Lung (tissue), 12 donors: ENCODE measurements around the gene NHERF2. TPM values are rescaled to one million over a fixed set of nuclear protein-coding genes. Genes with fewer than 3 reads are reported as not detected.

Experiments used
- ATAC-seq: fragments of 200-7000 bp; cut with Tn5 transposase; one replicate; pipeline ENCODE4 v1.9.1; 2020; ENCODE audit warnings: moderate number of reproducible peaks; ENCODE audit not compliant: insufficient read depth, low FRiP score
- DNase-seq, 3 donors: peaks; one replicate each; pipeline ENCODE4 v3.0.0-alpha.2; 2013 to 2017
- H3K27ac ChIP-seq, 2 donors: one replicate each; pipeline ENCODE4 v1.5.1; 2013; ENCODE audit warnings: mild to moderate bottlenecking in 2 of 2, moderate library complexity in 2 of 2, control low read depth in 1 of 2, inconsistent platforms in 1 of 2, low read depth in 1 of 2, low read length in 1 of 2
- H3K27me3 ChIP-seq, 3 donors: one replicate each; pipeline ENCODE4 v1.5.1; 2013; ENCODE audit warnings: low read length in 2 of 3; ENCODE audit not compliant: control insufficient read depth in 3 of 3, insufficient read depth in 3 of 3
- H3K36me3 ChIP-seq, 4 donors: one replicate each; pipeline ENCODE4 v1.5.1; 2013; ENCODE audit warnings: low read length in 4 of 4, mild to moderate bottlenecking in 1 of 4, moderate library complexity in 1 of 4; ENCODE audit not compliant: control insufficient read depth in 4 of 4, insufficient read depth in 4 of 4
- H3K4me1 ChIP-seq, 5 donors: one replicate each; pipeline ENCODE4 v1.5.1; 2013; ENCODE audit warnings: low read length in 5 of 5, mild to moderate bottlenecking in 2 of 5, moderate library complexity in 1 of 5; ENCODE audit not compliant: control insufficient read depth in 5 of 5, insufficient read depth in 5 of 5
- H3K4me3 ChIP-seq: one replicate; pipeline ENCODE4 v1.5.1; 2013; ENCODE audit warnings: mild to moderate bottlenecking, control low read depth, moderate library complexity
- H3K9ac ChIP-seq, 2 donors: one replicate each; pipeline ENCODE4 v1.5.1; 2013; ENCODE audit warnings: low read length in 2 of 2, control low read depth in 1 of 2; ENCODE audit not compliant: insufficient read depth in 1 of 2
- H3K9me3 ChIP-seq, 4 donors: one replicate each; pipeline ENCODE4 v1.5.1; 2013; ENCODE audit warnings: low read length in 3 of 4, mild to moderate bottlenecking in 1 of 4, moderate library complexity in 1 of 4; ENCODE audit not compliant: control insufficient read depth in 4 of 4, insufficient read depth in 3 of 4
- CTCF ChIP-seq: IDR thresholded peaks from 2 replicates; pipeline ENCODE4 v1.5.1; 2012; ENCODE audit warnings: mild to moderate bottlenecking; ENCODE audit errors: control extremely low read depth, extremely low read depth
- WGBS, 2 donors: extraction: QIAGEN DNeasy Blood & Tissue Kit; methylation state at CpG; one replicate each; pipeline ENCODE4 v1.1.7; 2013; 5-methylcytosine and 5-hydroxymethylcytosine counted together
- polyA plus RNA-seq, 2 donors: library from polyadenylated mRNA; stranded (reverse); fragments of 200-250 nt; gene quantifications; one replicate each; pipeline ENCODE4 v1.2.1, GENCODE V29; 2013
- total RNA-seq, 2 donors: library from RNA; depleted of rRNA in 1 of 2; stranded (reverse); fragments of >200 nt in 1 of 2; gene quantifications; one replicate each; pipeline ENCODE4 v1.2.1, GENCODE V29; 2014 to 2021
- donor health status: control.
- donor health status: control.
- donor health status: Bipolar disorder and iron deficiency.
- donor health status: healthy.
- donor health status: DM: yes; HTN: yes; CAD: no.

The NHERF2 gene
- total and polyA plus RNA-seq, 4 donors: 142 to 468 (median 245) TPM

- H3K9ac ChIP-seq: no peak overlapping the region
- H3K4me3 ChIP-seq: no peak overlapping the region
- TF ChIP-seq CTCF: no peak
- DNase-seq: peak; percentile 99 to 100 (median 99)
- H3K9me3 ChIP-seq: no peaks in the 10 kb centered on the region
- ATAC-seq: no peak
- H3K27me3 ChIP-seq: no peaks in the 10 kb centered on the region
- WGBS, 2 donors: 37 to 56% methylated on average over 29 of the region's 29 CpGs
- H3K36me3 ChIP-seq: peaks cover 0 to 20% (median 12%) of the 10 kb centered on the region in 4 donors
- peak overlapping the region; percentile 70 to 89 for H3K27ac ChIP-seq
- peaks cover 3 to 89% (median 70%) of the 10 kb centered on the region in 5 donors for H3K4me1 ChIP-seq
Measured at GRCh38 chr16:2039274-2040031, 12.8 kb downstream of the NHERF2 start.

GRCh38 chr16:2040041-2040786 is 13.5 kb downstream of the NHERF2 start:
- Histone ChIP-seq H3K9me3 (no peaks in the 10 kb centered on the region), H3K27ac (peak overlapping the region; percentile 70 to 89), H3K9ac (no peak overlapping the region), H3K4me1 (peaks cover 3 to 81% (median 67%) of the 10 kb centered on the region in 5 donors), H3K4me3 (no peak overlapping the region), H3K36me3 (peaks cover 0 to 20% (median 12%) of the 10 kb centered on the region in 4 donors), H3K27me3 (no peaks in the 10 kb centered on the region)
- ATAC-seq (no peak), DNase-seq (no peak)
- 68 to 71% methylated on average over 24 of the region's 24 CpGs for WGBS, 2 donors
- no peak for TF ChIP-seq CTCF

- no peak for ATAC-seq
- Histone ChIP-seq H3K4me3 (no peak overlapping the region), H3K27ac (peak overlapping the region in 1 of 2 donors; percentile 89), H3K27me3 (no peaks in the 10 kb centered on the region), H3K9me3 (no peaks in the 10 kb centered on the region), H3K4me1 (peaks cover 3 to 76% (median 70%) of the 10 kb centered on the region in 5 donors), H3K36me3 (peaks cover 0 to 20% (median 12%) of the 10 kb centered on the region in 4 donors), H3K9ac (no peak overlapping the region)
- no peak for TF ChIP-seq CTCF
- DNase-seq: no peak
- WGBS, 2 donors: 62 to 78% methylated on average over 20 of the region's 20 CpGs
Measured at GRCh38 chr16:2040787-2041522, 14.3 kb downstream of the NHERF2 start.
